GF-D8 (cell line): ENCODE data around the gene GPR158.
"Not testable (repeated sequence)": the region's sequence is repeated elsewhere in the genome, so short reads cannot be mapped to it uniquely, and the experiment has no call there.

ENCODE experiments used
- DNase-seq: peaks from one replicate; lab custom pipeline; 2025; lab: John Stamatoyannopoulos, UW

Gene GPR158, protein sequence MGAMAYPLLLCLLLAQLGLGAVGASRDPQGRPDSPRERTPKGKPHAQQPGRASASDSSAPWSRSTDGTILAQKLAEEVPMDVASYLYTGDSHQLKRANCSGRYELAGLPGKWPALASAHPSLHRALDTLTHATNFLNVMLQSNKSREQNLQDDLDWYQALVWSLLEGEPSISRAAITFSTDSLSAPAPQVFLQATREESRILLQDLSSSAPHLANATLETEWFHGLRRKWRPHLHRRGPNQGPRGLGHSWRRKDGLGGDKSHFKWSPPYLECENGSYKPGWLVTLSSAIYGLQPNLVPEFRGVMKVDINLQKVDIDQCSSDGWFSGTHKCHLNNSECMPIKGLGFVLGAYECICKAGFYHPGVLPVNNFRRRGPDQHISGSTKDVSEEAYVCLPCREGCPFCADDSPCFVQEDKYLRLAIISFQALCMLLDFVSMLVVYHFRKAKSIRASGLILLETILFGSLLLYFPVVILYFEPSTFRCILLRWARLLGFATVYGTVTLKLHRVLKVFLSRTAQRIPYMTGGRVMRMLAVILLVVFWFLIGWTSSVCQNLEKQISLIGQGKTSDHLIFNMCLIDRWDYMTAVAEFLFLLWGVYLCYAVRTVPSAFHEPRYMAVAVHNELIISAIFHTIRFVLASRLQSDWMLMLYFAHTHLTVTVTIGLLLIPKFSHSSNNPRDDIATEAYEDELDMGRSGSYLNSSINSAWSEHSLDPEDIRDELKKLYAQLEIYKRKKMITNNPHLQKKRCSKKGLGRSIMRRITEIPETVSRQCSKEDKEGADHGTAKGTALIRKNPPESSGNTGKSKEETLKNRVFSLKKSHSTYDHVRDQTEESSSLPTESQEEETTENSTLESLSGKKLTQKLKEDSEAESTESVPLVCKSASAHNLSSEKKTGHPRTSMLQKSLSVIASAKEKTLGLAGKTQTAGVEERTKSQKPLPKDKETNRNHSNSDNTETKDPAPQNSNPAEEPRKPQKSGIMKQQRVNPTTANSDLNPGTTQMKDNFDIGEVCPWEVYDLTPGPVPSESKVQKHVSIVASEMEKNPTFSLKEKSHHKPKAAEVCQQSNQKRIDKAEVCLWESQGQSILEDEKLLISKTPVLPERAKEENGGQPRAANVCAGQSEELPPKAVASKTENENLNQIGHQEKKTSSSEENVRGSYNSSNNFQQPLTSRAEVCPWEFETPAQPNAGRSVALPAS (N-terminal part only)

DNA sequence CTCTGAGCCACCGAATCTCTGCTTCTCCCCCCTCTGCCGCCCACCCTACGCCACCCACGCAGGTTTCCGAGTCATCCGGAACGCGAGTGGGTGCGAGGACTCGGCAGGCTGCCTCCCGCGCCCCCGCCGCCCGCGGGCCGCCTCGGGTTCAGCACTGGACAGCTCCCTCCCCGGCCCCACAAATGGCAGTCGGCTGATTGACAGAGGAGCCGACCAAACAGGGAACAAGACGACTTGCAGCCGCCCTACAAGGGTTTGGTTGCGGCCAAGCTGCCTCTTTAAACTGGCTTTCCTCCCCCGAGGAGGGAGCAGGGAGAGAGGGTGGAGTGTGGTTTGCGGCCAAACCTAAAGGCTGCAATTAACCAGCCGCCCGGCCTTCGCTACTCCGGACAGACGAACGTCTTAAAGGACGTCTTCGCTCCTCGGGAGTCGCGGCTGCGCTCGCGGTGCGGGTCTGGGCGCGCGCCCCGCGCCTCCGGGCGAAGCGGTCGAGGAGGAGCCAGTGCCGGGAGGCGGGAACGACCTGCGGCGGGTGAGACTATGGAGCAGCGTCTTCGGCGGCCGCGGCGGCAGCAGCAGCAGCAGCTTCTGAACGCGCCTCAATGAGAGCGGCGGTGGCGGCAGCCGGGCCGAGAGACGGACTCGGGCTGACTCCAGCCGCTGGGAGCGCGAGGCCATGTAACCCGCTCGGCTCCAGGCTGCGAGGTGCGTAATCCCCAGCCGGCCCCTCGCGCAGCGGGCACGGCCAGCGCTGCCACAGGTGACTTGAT, at the start of gene GPR158:
GPR158 (plus strand) TSS at position 541 of the 770 bp plus-strand sequence. CDS start 420 bp downstream, outside the sequence.
- no peak for DNase-seq

DNA sequence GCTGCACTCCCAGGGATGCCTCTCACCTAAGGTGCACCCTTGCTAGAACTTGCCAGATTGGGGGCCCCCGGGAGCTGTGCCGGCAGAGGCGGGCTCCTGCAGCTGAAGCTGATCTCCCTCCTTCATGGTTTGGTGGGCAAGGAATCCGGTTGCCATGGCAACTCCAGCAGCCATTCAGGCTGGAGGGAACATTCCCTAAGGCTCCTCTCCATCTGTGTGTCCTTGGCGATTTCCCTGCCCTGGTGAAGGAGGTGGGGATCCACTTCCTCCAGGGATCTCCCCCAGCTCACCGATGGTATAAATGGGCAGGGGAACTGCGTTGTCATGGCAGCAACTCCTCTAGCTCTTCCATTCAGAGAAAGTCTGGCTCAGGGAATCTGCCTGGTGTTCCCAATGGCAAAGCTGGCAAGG, 49.6 kb upstream of the GPR158 start:
- DNase-seq = no peak

DNA sequence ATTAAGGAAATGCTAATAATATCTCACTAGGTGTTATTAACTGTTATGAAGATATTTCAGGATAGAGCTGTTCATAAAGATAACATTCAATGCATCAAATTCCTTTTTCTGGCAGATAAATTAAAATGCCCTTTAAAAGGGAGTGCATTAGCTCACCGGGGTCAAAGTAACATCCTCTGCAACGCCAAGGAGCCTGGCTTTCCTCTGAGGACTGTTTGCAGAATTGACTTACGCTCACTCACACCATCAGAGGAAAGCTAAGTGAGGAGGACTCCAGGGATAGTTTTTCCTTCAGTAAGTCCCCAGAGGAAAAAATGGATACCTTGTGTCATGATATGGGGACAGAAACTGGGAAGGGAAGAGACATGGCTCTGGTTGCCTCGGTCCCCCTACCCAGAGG, 45.2 kb upstream of the GPR158 start:
- no peak for DNase-seq

GRCh38 chr10:25130906-25131305, 43.9 kb upstream of the GPR158 start:
- no peak for DNase-seq

GRCh38 chr10:25142116-25142864, 32.5 kb upstream of the GPR158 start:
- no peak for DNase-seq

DNA sequence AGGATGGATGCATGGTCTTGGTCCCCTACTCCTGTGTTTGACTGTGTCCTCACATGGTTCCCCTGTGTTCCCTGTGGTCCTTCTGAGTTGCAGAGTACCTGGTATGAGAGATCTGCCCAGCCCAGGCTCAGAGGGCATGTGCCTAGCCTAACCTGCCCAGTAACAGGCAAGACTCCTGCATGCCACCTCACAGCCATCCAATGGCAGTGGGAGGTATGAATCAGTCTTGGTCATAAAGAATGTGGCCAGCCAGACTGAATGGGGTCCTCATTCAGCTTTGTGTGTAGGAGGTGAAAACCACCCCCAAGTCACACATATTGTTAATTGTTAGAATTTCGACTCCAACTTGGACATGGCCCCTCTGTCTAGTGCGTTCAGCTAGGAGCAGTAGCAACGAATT, 17.2 kb upstream of the GPR158 start:
- DNase-seq = no peak

DNA sequence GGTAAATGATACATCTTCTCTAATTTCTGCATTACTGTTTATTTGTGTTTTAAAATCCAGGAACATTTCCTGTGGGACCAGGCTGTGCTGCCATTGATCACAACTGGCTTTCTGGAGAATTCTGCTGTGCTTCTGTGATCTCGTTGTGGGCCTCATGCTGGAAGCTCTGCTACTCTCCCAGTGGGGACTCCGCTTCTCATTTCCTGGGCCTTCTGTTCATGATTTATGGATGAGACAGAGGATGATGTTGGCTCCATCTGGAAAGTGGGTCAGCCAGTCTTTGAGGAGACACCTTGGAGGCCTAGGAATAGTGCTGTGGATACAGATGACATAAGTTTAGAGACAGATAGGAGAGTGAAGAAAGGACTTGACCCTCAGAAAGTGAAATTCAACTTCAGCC, 15.2 kb upstream of the GPR158 start:
- DNase-seq = no peak

DNA sequence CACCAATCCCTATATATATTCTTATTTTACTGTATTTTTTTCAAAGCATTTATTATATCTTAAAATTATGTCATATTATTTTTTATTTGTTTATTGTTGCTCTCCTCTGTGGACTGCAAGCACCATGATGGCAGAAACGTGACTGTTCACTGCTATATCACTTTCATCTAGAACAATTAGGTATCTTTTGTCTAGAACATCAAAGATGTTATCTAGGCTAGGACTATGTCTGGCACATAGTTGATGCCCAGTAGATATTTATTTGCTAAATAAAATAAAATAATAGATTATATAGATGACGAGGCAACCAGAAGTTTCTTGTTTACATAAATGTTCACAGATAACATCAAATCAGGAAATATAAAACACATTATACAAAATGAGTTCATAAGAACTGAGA, 12.4 kb upstream of the GPR158 start:
- no peak for DNase-seq

- not testable (repeated sequence) for DNase-seq
Observed at GRCh38 chr10:25163464-25163863, 11.3 kb upstream of the GPR158 start.

- no peak for DNase-seq
Observed at GRCh38 chr10:25169740-25170139, 5.1 kb upstream of the GPR158 start.

GRCh38 chr10:25170627-25171026, 4.2 kb upstream of the GPR158 start:
- no peak for DNase-seq

DNA sequence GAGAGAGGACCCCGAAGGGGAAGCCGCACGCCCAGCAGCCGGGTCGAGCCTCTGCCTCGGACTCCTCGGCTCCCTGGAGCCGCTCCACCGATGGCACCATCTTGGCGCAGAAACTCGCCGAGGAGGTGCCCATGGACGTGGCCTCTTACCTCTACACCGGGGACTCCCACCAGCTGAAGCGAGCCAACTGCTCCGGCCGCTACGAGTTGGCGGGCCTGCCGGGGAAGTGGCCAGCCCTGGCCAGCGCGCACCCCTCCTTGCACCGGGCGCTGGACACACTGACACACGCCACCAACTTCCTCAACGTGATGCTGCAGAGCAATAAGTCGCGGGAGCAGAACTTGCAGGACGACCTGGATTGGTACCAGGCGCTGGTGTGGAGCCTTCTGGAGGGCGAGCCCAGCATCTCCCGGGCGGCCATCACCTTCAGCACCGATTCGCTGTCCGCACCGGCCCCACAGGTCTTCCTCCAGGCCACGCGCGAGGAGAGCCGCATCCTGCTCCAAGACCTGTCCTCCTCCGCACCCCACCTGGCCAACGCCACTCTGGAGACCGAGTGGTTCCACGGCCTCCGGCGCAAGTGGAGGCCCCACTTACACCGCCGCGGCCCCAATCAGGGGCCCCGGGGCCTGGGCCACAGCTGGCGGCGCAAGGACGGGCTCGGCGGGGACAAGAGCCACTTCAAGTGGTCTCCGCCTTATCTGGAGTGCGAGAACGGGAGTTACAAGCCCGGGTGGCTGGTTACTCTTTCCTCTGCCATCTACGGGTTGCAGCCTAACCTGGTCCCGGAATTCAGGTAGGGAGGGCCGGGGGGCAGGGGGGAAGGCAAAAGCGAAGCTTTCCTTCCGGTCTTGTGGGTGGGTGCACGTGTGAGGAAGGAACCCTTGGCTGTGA, 973 bp downstream of the GPR158 start:
- DNase-seq = no peak

- no peak for DNase-seq
Observed at GRCh38 chr10:25176421-25176968, 1.7 kb downstream of the GPR158 start.

DNA sequence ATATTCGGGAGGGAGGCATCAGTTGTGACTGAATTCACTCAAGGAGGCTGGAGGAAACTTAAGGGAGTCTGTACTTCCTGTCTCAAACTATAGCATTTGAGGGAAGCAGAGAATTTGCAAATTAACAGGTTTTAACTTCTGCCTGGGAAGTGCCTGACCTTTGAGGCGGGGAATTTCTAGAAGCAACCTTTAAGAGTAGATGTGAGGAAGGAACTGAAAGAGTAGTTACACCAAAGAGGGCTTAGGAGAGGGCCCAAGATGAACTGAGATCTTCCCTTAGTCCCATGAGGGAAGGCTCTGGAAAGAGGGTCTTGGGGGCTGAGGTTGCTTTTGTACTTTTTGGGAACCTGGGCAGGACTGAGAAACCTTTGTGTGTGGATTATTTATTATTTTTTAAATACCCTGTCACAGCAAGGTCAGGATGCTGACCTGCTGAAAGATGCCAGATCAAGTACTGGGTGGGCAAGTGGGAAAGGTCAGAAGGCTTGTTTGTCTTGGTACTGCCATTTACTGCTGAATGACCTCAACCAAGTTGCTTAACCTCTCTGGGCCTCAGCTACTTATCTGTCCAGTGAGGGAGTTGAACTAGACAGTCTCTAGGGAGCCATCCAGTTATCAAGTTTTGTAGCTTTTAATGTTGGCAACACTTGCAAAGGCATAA, 2.4 kb downstream of the GPR158 start:
- no peak for DNase-seq

- DNase-seq = no peak
Observed at GRCh38 chr10:25177754-25178135, 2.9 kb downstream of the GPR158 start.

- DNase-seq = no peak
Observed at GRCh38 chr10:25178411-25178810, 3.6 kb downstream of the GPR158 start.

GRCh38 chr10:25180801-25181200, 6.0 kb downstream of the GPR158 start:
- DNase-seq = no peak

DNA sequence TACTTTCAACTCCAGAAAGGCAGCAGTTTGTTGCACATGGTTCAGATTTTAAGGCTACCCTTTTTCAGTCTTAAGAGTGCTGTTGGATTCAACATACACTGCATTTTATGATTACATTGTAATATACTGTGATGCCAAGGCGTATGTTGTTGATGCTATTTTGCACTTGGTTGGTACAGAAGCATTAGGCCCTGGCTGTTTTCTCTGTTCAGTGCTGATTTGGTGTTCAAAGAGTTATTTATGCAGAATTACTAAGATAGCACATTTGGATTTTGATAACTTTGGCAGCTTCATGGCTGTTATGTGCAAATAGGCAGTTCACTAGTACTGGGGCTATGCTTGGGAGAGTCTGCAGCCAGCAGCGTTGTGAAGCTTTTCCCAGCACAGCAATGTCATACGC, 7.8 kb downstream of the GPR158 start:
- no peak for DNase-seq
